Stimulated activated naive CD8-positive, alpha-beta T cell treated with anti-CD3 and anti-CD28 coated beads, Interleukin-15, Interleukin-2, amounts not matched to agents 100 ng/mL and 50 ng/mL, for 24 hours (primary cell): Measurements from ENCODE around the gene TTC22.
A peak's percentile ranks its signal among the peaks of the same experiment; 100 is the strongest.

Experiments used
- H3K27ac Mint-ChIP-seq: one replicate; pipeline ENCODE4 v1.8.0; 2021; ENCODE audit warnings: mild to moderate bottlenecking, mixed read lengths
- H3K27me3 Mint-ChIP-seq: one replicate; pipeline ENCODE4 v1.8.0; 2021; ENCODE audit warnings: mixed read lengths
- H3K36me3 Mint-ChIP-seq: one replicate; pipeline ENCODE4 v1.8.0; 2021; ENCODE audit warnings: low read depth, mixed read lengths
- H3K4me1 Mint-ChIP-seq: one replicate; pipeline ENCODE4 v1.8.0; 2021; ENCODE audit warnings: low read depth, mixed read lengths
- H3K4me3 Mint-ChIP-seq: one replicate; pipeline ENCODE4 v1.8.0; 2021; ENCODE audit warnings: mild to moderate bottlenecking, mixed read lengths
- H3K9me3 Mint-ChIP-seq: one replicate; pipeline ENCODE4 v1.8.0; 2021; ENCODE audit warnings: mixed read lengths

The TTC22 gene

DNA sequence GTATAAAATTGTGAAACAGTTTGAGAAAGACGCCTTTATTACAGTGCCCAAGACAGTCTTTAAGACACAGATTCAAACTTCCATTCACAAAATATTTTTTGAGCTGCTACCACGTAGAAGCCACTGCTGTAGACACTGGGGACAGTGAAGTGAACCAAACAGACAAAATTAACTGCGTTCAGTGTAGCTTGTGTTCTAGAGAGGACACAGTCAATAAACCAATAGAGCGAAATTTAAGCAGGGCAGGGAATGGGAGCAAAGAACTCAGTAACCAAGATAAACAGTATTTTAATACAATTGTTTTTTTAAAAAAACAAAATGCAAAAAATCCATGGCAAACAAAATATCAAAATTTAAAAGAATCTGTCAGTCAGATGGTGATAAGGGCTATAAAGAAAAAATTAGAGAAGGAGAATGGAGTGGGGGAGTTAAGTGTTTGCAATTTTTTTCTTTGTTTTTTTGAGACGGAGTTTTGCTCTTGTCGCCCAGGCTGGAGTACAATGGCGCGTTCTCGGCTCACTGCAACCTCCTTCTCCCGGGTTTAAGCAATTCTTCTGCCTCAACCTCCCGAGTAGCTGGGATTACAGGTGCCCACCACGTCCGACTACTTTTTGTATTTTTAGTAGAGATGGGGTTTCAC lies 36.1 kb downstream of the TTC22 start:
- Mint-ChIP-seq H3K27ac (peak overlapping the region; percentile 77), H3K4me3 (peak overlapping the region; percentile 92), H3K4me1 (peaks cover 23% of the 10 kb centered on the region), H3K9me3 (no peaks in the 10 kb centered on the region), H3K27me3 (no peaks in the 10 kb centered on the region), H3K36me3 (peaks cover 4% of the 10 kb centered on the region)

GRCh38 chr1:54764133-54764921 lies 36.8 kb downstream of the TTC22 start, which contains the start of gene PARS2:
Gene PARS2, minus strand, starts transcription at chr1:54764523. Its CDS starts 5,362 bp downstream, at chr1:54759161.
- Mint-ChIP-seq H3K9me3 (no peaks in the 10 kb centered on the region), H3K4me3 (peak within 1 kb of the TSS; percentile 92), H3K27me3 (no peaks in the 10 kb centered on the region), H3K27ac (peak within 1 kb of the TSS; percentile 93), H3K4me1 (peaks cover 23% of the 10 kb centered on the region), H3K36me3 (peaks cover 4% of the 10 kb centered on the region)

DNA sequence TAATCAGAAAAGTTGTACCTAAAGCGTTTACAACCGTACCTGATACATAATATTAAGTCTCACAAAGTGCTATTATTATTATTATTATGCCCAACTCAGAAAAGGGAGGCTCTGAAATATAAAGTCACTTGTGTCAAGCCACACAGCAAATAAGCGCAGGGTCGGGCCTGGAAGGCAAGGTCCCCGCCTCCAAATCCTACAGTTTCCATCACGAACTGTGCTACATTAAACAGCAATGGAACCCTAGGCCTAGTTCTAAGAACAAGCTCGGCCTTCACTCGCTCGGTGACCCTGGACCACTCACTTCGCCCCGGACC lies 37.3 kb downstream of the TTC22 start:
- no peaks in the 10 kb centered on the region for H3K9me3 Mint-ChIP-seq
- peak overlapping the region; percentile 93 for H3K27ac Mint-ChIP-seq
- peaks cover 23% of the 10 kb centered on the region for H3K4me1 Mint-ChIP-seq
- H3K36me3 Mint-ChIP-seq: peaks cover 4% of the 10 kb centered on the region
- H3K4me3 Mint-ChIP-seq: peak overlapping the region; percentile 92
- no peaks in the 10 kb centered on the region for H3K27me3 Mint-ChIP-seq

- H3K27ac Mint-ChIP-seq: no peak overlapping the region
- no peak overlapping the region for H3K4me3 Mint-ChIP-seq
- H3K27me3 Mint-ChIP-seq: no peaks in the 10 kb centered on the region
- peaks cover 15% of the 10 kb centered on the region for H3K4me1 Mint-ChIP-seq
- no peaks in the 10 kb centered on the region for H3K9me3 Mint-ChIP-seq
- H3K36me3 Mint-ChIP-seq: peaks cover 7% of the 10 kb centered on the region
Measured at GRCh38 chr1:54758678-54759348, 42.3 kb downstream of the TTC22 start.

- Mint-ChIP-seq H3K4me1 (peaks cover 7% of the 10 kb centered on the region), H3K27me3 (no peaks in the 10 kb centered on the region), H3K27ac (no peak overlapping the region), H3K4me3 (no peak overlapping the region), H3K9me3 (no peaks in the 10 kb centered on the region), H3K36me3 (peaks cover 4% of the 10 kb centered on the region)
Measured at GRCh38 chr1:54757833-54758232, 43.3 kb downstream of the TTC22 start.

DNA sequence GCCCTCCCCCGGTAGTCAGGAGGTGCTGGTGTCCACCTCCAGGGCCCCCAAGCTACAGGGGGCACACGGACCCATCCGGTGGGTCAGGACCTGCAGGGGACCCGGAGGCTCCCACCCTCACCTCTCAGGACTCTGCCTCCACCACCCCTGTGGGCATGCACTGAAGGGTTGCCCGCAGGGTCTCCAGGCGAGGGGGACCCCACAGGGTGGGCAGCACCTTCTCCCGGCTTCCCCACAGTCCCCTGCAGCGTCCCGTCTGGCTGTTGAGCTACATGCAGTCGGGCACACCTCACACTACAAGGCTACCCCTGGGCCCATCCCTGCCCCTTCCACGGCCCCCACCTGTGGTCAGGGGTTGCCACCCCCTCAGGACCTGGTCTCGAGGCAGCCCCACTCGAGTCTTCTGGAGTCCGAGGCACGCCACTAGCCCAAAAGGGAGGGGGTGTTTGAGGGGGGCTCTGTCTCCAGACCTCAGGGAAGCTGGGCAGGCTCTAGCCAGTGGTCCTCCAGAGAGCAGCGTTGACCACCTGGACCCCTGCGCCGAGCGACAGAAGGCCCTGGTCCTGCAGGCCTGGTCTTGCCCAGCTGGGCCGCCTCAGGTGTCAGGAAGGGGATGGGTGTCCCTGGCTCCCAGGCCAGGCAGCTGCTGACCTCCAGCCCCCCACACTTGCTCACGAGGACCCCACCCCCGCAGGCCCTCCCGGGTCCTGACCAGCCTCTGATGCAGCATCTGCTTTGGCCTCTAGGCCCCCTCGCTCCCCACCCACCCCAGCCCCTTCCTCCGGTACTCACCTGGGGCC lies 46.4 kb downstream of the TTC22 start:
- Mint-ChIP-seq H3K4me3 (no peak overlapping the region), H3K27ac (no peak overlapping the region), H3K27me3 (no peaks in the 10 kb centered on the region), H3K36me3 (peaks cover 3% of the 10 kb centered on the region), H3K4me1 (no peaks in the 10 kb centered on the region), H3K9me3 (no peaks in the 10 kb centered on the region)

- H3K27me3 Mint-ChIP-seq: no peaks in the 10 kb centered on the region
Measured at GRCh38 chr1:54754045-54754444, 47.1 kb downstream of the TTC22 start.

GRCh38 chr1:54751426-54751825 lies 49.7 kb downstream of the TTC22 start:
- Mint-ChIP-seq H3K27me3 (no peaks in the 10 kb centered on the region), H3K4me1 (no peaks in the 10 kb centered on the region), H3K9me3 (no peaks in the 10 kb centered on the region), H3K36me3 (peaks cover 3% of the 10 kb centered on the region), H3K27ac (no peak overlapping the region), H3K4me3 (no peak overlapping the region)

More at GRCh38 chr1:54754045-54754444, 47.1 kb downstream of the TTC22 start:
- Mint-ChIP-seq H3K36me3 (peaks cover 3% of the 10 kb centered on the region), H3K9me3 (no peaks in the 10 kb centered on the region), H3K4me3 (no peak overlapping the region), H3K4me1 (no peaks in the 10 kb centered on the region), H3K27ac (no peak overlapping the region)

GRCh38 chr1:54750596-54750995 lies 50.5 kb downstream of the TTC22 start:
- H3K27me3 Mint-ChIP-seq: no peaks in the 10 kb centered on the region
- no peak overlapping the region for H3K27ac Mint-ChIP-seq
- H3K4me1 Mint-ChIP-seq: no peaks in the 10 kb centered on the region
- no peak overlapping the region for H3K4me3 Mint-ChIP-seq
- H3K36me3 Mint-ChIP-seq: no peaks in the 10 kb centered on the region
- H3K9me3 Mint-ChIP-seq: no peaks in the 10 kb centered on the region

GRCh38 chr1:54748094-54748835 lies 52.9 kb downstream of the TTC22 start:
- Mint-ChIP-seq H3K27me3 (no peaks in the 10 kb centered on the region), H3K9me3 (no peaks in the 10 kb centered on the region), H3K4me1 (no peaks in the 10 kb centered on the region), H3K36me3 (no peaks in the 10 kb centered on the region), H3K27ac (no peak overlapping the region), H3K4me3 (no peak overlapping the region)

- H3K36me3 Mint-ChIP-seq: peaks cover 16% of the 10 kb centered on the region
- H3K4me1 Mint-ChIP-seq: no peaks in the 10 kb centered on the region
- H3K27me3 Mint-ChIP-seq: no peaks in the 10 kb centered on the region
- no peaks in the 10 kb centered on the region for H3K9me3 Mint-ChIP-seq
- H3K27ac Mint-ChIP-seq: no peak overlapping the region
- H3K4me3 Mint-ChIP-seq: no peak overlapping the region
Measured at GRCh38 chr1:54745864-54746263, 55.3 kb downstream of the TTC22 start.

- no peaks in the 10 kb centered on the region for H3K4me1 Mint-ChIP-seq
- no peak overlapping the region for H3K4me3 Mint-ChIP-seq
- peaks cover 19% of the 10 kb centered on the region for H3K36me3 Mint-ChIP-seq
- H3K27me3 Mint-ChIP-seq: no peaks in the 10 kb centered on the region
- H3K27ac Mint-ChIP-seq: no peak overlapping the region
- no peaks in the 10 kb centered on the region for H3K9me3 Mint-ChIP-seq
Measured at GRCh38 chr1:54745274-54745673, 55.8 kb downstream of the TTC22 start.

DNA sequence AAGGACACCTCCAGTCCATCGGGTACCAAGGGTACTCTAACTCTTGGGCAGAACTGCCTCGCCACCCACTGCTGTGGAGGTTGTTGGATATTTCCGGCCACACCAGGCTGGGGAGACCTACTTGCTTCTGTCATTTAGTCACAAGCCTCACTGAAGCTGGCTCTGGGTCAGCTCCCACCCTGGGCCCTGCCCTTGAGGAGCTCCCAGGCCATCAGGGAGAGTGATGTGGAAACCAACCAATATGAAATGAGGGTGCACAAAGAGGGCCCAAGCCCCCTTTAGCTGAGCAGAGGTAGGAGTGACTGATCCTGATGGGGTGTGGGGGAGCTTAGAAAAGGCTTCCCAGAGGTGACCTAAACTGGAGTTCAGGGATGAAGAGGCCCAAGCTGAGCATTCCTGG lies 56.4 kb downstream of the TTC22 start:
- H3K27me3 Mint-ChIP-seq: no peaks in the 10 kb centered on the region
- H3K27ac Mint-ChIP-seq: no peak overlapping the region
- no peaks in the 10 kb centered on the region for H3K9me3 Mint-ChIP-seq
- H3K4me1 Mint-ChIP-seq: no peaks in the 10 kb centered on the region
- H3K4me3 Mint-ChIP-seq: no peak overlapping the region
- peaks cover 24% of the 10 kb centered on the region for H3K36me3 Mint-ChIP-seq
